Smooth muscle cell (in vitro differentiated cells): ENCODE data around the gene BMP7. TPM values are rescaled to one million over a fixed set of nuclear protein-coding genes. Genes with fewer than 3 reads are reported as not detected.

Source experiments
- DNase-seq: peaks from one replicate; lab custom pipeline; 2025; ENCODE audit not compliant: unreplicated experiment; lab: John Stamatoyannopoulos, UW
- H2AFZ ChIP-seq: fragments of 200-600 bp; sonication (generic); 2 replicates; pipeline ENCODE4 v1.6.0; 2016; ENCODE audit warnings: antibody characterized with exemption, low read depth, mild to moderate bottlenecking
- H3F3A ChIP-seq: fragments of 200-600 bp; sonication (generic); 2 replicates; pipeline ENCODE4 v1.6.0; 2017; ENCODE audit warnings: antibody characterized with exemption, low read depth
- H3K27ac ChIP-seq: fragments of 200-600 bp; sonication (generic); 2 replicates; pipeline ENCODE4 v1.5.1; 2016; ENCODE audit warnings: low read depth, mild to moderate bottlenecking
- H3K27me3 ChIP-seq: fragments of 200-600 bp; sonication (generic); 2 replicates; pipeline ENCODE4 v1.6.1; 2016; ENCODE audit warnings: low read depth, mild to moderate bottlenecking
- H3K36me3 ChIP-seq: fragments of 200-600 bp; sonication (generic); 2 replicates; pipeline ENCODE4 v1.5.1; 2016; ENCODE audit warnings: low read depth
- H3K4me1 ChIP-seq: fragments of 200-600 bp; sonication (generic); 2 replicates; pipeline ENCODE4 v1.5.1; 2016; ENCODE audit warnings: low read depth
- H3K4me2 ChIP-seq: fragments of 200-600 bp; sonication (generic); 2 replicates; pipeline ENCODE4 v1.6.0; 2016; ENCODE audit warnings: mild to moderate bottlenecking
- H3K4me3 ChIP-seq: fragments of 200-600 bp; sonication (generic); 2 replicates; pipeline ENCODE4 v1.5.1; 2016; ENCODE audit warnings: mild to moderate bottlenecking
- H3K79me2 ChIP-seq: fragments of 200-600 bp; sonication (generic); 2 replicates; pipeline ENCODE4 v1.6.0; 2016; ENCODE audit warnings: low read depth, mild to moderate bottlenecking
- H3K9ac ChIP-seq: fragments of 200-600 bp; sonication (generic); 2 replicates; pipeline ENCODE4 v1.6.0; 2016; ENCODE audit warnings: low read depth
- H3K9me3 ChIP-seq: fragments of 200-600 bp; sonication (generic); replicated peaks from 2 replicates; pipeline ENCODE4 v1.5.1; 2016; ENCODE audit warnings: low read depth
- H4K20me1 ChIP-seq: fragments of 200-600 bp; sonication (generic); 2 replicates; pipeline ENCODE4 v1.6.0; 2016; ENCODE audit warnings: low read depth
- CTCF ChIP-seq: fragments of 200-600 bp; sonication (generic); IDR thresholded peaks from 2 replicates; pipeline ENCODE4 v1.5.1; 2017; ENCODE audit warnings: borderline replicate concordance, mild to moderate bottlenecking, antibody characterized with exemption; ENCODE audit not compliant: insufficient read depth, poor library complexity, severe bottlenecking
- WGBS: methylation state at CpG from one replicate; pipeline ENCODE4 v1.1.7; 2016; ENCODE audit warnings: low lambda C conversion rate; 5-methylcytosine and 5-hydroxymethylcytosine counted together
- polyA plus RNA-seq: library from polyadenylated mRNA; unstranded; fragments of >200 nt; fragmentation: Nextera tagmentation; extraction: Ambion mirVana; gene quantifications from 2 replicates; pipeline ENCODE4 v1.2.1, GENCODE V29; 2016
- total RNA-seq: library from RNA; depleted of rRNA; stranded (reverse); fragments of >200 nt; gene quantifications from 2 replicates; pipeline ENCODE4 v1.2.3, GENCODE V29; 2014

Gene BMP7
- total and polyA plus RNA-seq, 2 experiments from 2014 or later: 18.1 to 28.3 TPM

GRCh38 chr20:57309544-57310115 lies 43.2 kb upstream of the BMP7 start:
- WGBS: 95% methylated on average over 9 of the region's 9 CpGs
- no peaks in the 10 kb centered on the region for H3K9me3 ChIP-seq
- H3K9ac ChIP-seq: no peak overlapping the region
- no peak overlapping the region for H3K4me3 ChIP-seq
- no peak overlapping the region for H2AFZ ChIP-seq
- no peaks in the 10 kb centered on the region for H3K79me2 ChIP-seq
- no peak overlapping the region for H3K27ac ChIP-seq
- TF ChIP-seq CTCF: no peak
- no peaks in the 10 kb centered on the region for H3K4me1 ChIP-seq
- no peaks in the 10 kb centered on the region for H3F3A ChIP-seq
- no peak for DNase-seq
- no peaks in the 10 kb centered on the region for H3K36me3 ChIP-seq
- H3K27me3 ChIP-seq: no peaks in the 10 kb centered on the region
- no peaks in the 10 kb centered on the region for H4K20me1 ChIP-seq
- no peak overlapping the region for H3K4me2 ChIP-seq

GRCh38 chr20:57308451-57309271 lies 42.2 kb upstream of the BMP7 start:
- no peak overlapping the region for H3K4me3 ChIP-seq
- no peaks in the 10 kb centered on the region for H3K4me1 ChIP-seq
- no peak for TF ChIP-seq CTCF
- no peak for DNase-seq
- H3K27me3 ChIP-seq: no peaks in the 10 kb centered on the region
- no peaks in the 10 kb centered on the region for H3K79me2 ChIP-seq
- H3K9me3 ChIP-seq: no peaks in the 10 kb centered on the region
- no peak overlapping the region for H3K27ac ChIP-seq
- H4K20me1 ChIP-seq: no peaks in the 10 kb centered on the region
- H3K9ac ChIP-seq: no peak overlapping the region
- no peak overlapping the region for H2AFZ ChIP-seq
- H3K4me2 ChIP-seq: peak overlapping the region; percentile 25
- no peaks in the 10 kb centered on the region for H3F3A ChIP-seq
- no peaks in the 10 kb centered on the region for H3K36me3 ChIP-seq
- 41% methylated on average over 13 of the region's 13 CpGs for WGBS

GRCh38 chr20:57306747-57307146 lies 40.3 kb upstream of the BMP7 start:
- no peak overlapping the region for H2AFZ ChIP-seq
- H3K27me3 ChIP-seq: no peaks in the 10 kb centered on the region
- 79% methylated on average over 5 of the region's 5 CpGs for WGBS
- no peaks in the 10 kb centered on the region for H3K9me3 ChIP-seq
- no peaks in the 10 kb centered on the region for H4K20me1 ChIP-seq
- no peak for DNase-seq
- no peak overlapping the region for H3K9ac ChIP-seq
- no peak overlapping the region for H3K4me3 ChIP-seq
- no peaks in the 10 kb centered on the region for H3F3A ChIP-seq
- no peak for TF ChIP-seq CTCF
- H3K4me2 ChIP-seq: no peak overlapping the region
- H3K79me2 ChIP-seq: no peaks in the 10 kb centered on the region
- H3K36me3 ChIP-seq: no peaks in the 10 kb centered on the region
- no peak overlapping the region for H3K27ac ChIP-seq
- H3K4me1 ChIP-seq: no peaks in the 10 kb centered on the region

GRCh38 chr20:57301026-57301425 lies 34.6 kb upstream of the BMP7 start:
- no peaks in the 10 kb centered on the region for H4K20me1 ChIP-seq
- no peak overlapping the region for H3K4me3 ChIP-seq
- no peak overlapping the region for H3K4me2 ChIP-seq
- no peak overlapping the region for H3K27ac ChIP-seq
- no peak overlapping the region for H3K9ac ChIP-seq
- H2AFZ ChIP-seq: no peak overlapping the region
- no peaks in the 10 kb centered on the region for H3K36me3 ChIP-seq
- H3K79me2 ChIP-seq: no peaks in the 10 kb centered on the region
- H3K4me1 ChIP-seq: no peaks in the 10 kb centered on the region
- 86% methylated on average over 14 of the region's 14 CpGs for WGBS
- no peak for DNase-seq
- H3K9me3 ChIP-seq: no peaks in the 10 kb centered on the region
- no peak for TF ChIP-seq CTCF
- H3F3A ChIP-seq: no peaks in the 10 kb centered on the region
- no peaks in the 10 kb centered on the region for H3K27me3 ChIP-seq
